K562 (cell line): ENCODE data around the gene ASPG. TPM values are rescaled to one million over a fixed set of nuclear protein-coding genes. Genes with fewer than 3 reads are reported as not detected.

Experiments used
- ARID4B ChIP-seq: sonication (generic); formaldehyde crosslinking; IDR thresholded peaks from 2 replicates; pipeline ENCODE4 v1.8.0; 2022; ENCODE audit warnings: mild to moderate bottlenecking, missing genetic modification reagents
- ELK1 ChIP-seq: sonication (generic); formaldehyde crosslinking; IDR thresholded peaks from 2 replicates; pipeline ENCODE4 v1.8.1; 2022; ENCODE audit warnings: missing genetic modification reagents
- LCOR ChIP-seq: sonication (generic); formaldehyde crosslinking; IDR thresholded peaks from 2 replicates; pipeline ENCODE4 v1.8.0; 2022; ENCODE audit warnings: mild to moderate bottlenecking, missing genetic modification reagents
- NELFE ChIP-seq: IDR thresholded peaks from 2 replicates; pipeline ENCODE4 v1.6.1; 2011; ENCODE audit warnings: mild to moderate bottlenecking; ENCODE audit not compliant: insufficient read depth, insufficient read length
- PRMT5 ChIP-seq: sonication (generic); formaldehyde crosslinking; IDR thresholded peaks from 2 replicates; pipeline ENCODE4 v1.5.0; 2020; ENCODE audit warnings: missing genetic modification reagents
- SP1 ChIP-seq: sonication (generic); formaldehyde crosslinking; IDR thresholded peaks from 2 replicates; pipeline ENCODE4 v1.8.1; 2022; ENCODE audit warnings: mild to moderate bottlenecking, missing genetic modification reagents
- ZNF57 ChIP-seq: fragments of 450-650 bp; formaldehyde crosslinking; IDR thresholded peaks from 2 replicates; pipeline ENCODE4 v1.4.0; 2020; ENCODE audit warnings: mild to moderate bottlenecking, moderate library complexity
- polyA plus RNA-seq, 8 experiments: library from polyadenylated mRNA; depleted of rRNA in 4 of 8; stranded (reverse) in 5 of 8; unstranded in 3 of 8; fragments of >200 nt; fragmentation: Nextera tagmentation in 2 of 8; fragmentation: Illumina TruSeq in 1 of 8; extraction: Ambion mirVana in 2 of 8; extraction: Trizol in 1 of 8; gene quantifications; 2 replicates each; pipeline versions ENCODE4 v1.2.1 to v1.2.3, GENCODE V29; 2011 to 2014; ENCODE audit warnings: inconsistent platforms in 1 of 8, missing spikeins in 1 of 8
- total RNA-seq, 7 experiments: library from RNA; depleted of rRNA in 6 of 7; stranded (reverse); fragments of >200 nt in 6 of 7; fragmentation: Illumina TruSeq in 2 of 7; extraction: Trizol in 2 of 7; gene quantifications; 2 replicates each; pipeline versions ENCODE4 v1.2.1 to v1.2.3, GENCODE V29; 2011 to 2021; ENCODE audit warnings: low replicate concordance in 1 of 7
- TF ChIP-seq, protein P1 (sequence below): fragments of 450-650 bp; IDR thresholded peaks from 2 replicates; pipeline ENCODE4 v1.6.1; 2016; ENCODE audit warnings: low read depth
- TF ChIP-seq, protein P2 (sequence below): fragments of 250-450 bp; sonication (Bioruptor Pico); IDR thresholded peaks from 2 replicates; pipeline ENCODE4 v1.5.0; 2021
- TF ChIP-seq, protein P3 (sequence below): fragments of 250-450 bp; sonication (Bioruptor Pico); IDR thresholded peaks from 2 replicates; pipeline ENCODE4 v1.8.0; 2021; ENCODE audit warnings: moderate library complexity, mild to moderate bottlenecking, inconsistent platforms

Gene ASPG
- total and polyA plus RNA-seq, 9 of the 15 experiments (the other 6 are each of a cell fraction or from before 2014, with no cell fraction given), result 0.18 TPM; not detected in 8

GRCh38 chr14:104162495-104162894, 77.0 kb downstream of the ASPG start (continued):
- TF ChIP-seq, protein P1, sequence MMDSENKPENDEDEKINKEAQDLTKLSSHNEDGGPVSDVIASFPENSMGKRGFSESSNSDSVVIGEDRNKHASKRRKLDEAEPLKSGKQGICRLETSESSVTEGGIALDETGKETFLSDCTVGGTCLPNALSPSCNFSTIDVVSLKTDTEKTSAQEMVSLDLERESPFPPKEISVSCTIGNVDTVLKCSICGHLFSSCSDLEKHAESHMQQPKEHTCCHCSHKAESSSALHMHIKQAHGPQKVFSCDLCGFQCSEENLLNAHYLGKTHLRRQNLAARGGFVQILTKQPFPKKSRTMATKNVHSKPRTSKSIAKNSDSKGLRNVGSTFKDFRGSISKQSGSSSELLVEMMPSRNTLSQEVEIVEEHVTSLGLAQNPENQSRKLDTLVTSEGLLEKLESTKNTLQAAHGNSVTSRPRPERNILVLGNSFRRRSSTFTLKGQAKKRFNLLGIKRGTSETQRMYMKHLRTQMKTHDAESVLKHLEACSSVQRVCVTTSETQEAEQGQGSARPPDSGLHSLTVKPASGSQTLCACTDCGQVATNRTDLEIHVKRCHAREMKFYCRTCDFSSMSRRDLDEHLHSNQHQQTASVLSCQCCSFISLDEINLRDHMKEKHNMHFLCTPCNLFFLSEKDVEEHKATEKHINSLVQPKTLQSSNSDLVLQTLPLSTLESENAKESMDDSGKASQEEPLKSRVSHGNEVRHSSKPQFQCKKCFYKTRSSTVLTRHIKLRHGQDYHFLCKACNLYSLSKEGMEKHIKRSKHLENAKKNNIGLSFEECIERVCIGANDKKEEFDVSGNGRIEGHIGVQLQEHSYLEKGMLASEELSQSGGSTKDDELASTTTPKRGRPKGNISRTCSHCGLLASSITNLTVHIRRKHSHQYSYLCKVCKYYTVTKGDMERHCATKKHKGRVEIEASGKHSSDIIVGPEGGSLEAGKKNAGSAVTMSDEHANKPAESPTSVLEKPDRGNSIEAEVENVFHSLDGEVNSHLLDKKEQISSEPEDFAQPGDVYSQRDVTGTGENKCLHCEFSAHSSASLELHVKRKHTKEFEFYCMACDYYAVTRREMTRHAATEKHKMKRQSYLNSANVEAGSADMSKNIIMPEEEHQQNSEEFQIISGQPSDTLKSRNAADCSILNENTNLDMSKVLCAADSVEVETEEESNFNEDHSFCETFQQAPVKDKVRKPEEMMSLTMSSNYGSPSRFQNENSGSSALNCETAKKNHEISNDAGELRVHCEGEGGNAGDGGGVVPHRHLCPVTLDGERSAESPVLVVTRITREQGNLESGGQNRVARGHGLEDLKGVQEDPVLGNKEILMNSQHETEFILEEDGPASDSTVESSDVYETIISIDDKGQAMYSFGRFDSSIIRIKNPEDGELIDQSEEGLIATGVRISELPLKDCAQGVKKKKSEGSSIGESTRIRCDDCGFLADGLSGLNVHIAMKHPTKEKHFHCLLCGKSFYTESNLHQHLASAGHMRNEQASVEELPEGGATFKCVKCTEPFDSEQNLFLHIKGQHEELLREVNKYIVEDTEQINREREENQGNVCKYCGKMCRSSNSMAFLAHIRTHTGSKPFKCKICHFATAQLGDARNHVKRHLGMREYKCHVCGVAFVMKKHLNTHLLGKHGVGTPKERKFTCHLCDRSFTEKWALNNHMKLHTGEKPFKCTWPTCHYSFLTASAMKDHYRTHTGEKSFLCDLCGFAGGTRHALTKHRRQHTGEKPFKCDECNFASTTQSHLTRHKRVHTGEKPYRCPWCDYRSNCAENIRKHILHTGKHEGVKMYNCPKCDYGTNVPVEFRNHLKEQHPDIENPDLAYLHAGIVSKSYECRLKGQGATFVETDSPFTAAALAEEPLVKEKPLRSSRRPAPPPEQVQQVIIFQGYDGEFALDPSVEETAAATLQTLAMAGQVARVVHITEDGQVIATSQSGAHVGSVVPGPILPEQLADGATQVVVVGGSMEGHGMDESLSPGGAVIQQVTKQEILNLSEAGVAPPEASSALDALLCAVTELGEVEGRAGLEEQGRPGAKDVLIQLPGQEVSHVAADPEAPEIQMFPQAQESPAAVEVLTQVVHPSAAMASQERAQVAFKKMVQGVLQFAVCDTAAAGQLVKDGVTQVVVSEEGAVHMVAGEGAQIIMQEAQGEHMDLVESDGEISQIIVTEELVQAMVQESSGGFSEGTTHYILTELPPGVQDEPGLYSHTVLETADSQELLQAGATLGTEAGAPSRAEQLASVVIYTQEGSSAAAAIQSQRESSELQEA, result no peak
- TF ChIP-seq ELK1 (CRISPR knock-in tag) (no peak), NELFE (no peak), SP1 (CRISPR knock-in tag) (no peak), LCOR (CRISPR knock-in tag) (no peak), ARID4B (no peak), ZNF57 (no peak), PRMT5 (no peak)
- TF ChIP-seq, protein P2, sequence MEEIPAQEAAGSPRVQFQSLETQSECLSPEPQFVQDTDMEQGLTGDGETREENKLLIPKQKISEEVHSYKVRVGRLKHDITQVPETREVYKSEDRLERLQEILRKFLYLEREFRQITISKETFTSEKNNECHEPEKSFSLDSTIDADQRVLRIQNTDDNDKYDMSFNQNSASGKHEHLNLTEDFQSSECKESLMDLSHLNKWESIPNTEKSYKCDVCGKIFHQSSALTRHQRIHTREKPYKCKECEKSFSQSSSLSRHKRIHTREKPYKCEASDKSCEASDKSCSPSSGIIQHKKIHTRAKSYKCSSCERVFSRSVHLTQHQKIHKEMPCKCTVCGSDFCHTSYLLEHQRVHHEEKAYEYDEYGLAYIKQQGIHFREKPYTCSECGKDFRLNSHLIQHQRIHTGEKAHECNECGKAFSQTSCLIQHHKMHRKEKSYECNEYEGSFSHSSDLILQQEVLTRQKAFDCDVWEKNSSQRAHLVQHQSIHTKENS, result no peak
- TF ChIP-seq, protein P3, sequence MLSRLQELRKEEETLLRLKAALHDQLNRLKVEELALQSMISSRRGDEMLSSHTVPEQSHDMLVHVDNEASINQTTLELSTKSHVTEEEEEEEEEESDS (CRISPR knock-in tag), result no peak
